ENCODE data around the gene TRIM44.
"Not testable (repeated sequence)": the region's sequence is repeated elsewhere in the genome, so short reads cannot be mapped to it uniquely, and the experiment has no call there.

Gene TRIM44

GRCh38 chr11:35761899-35762298 lies 99.3 kb downstream of the TRIM44 start:
- no peak for DNase-seq

GRCh38 chr11:35763301-35763700 lies 100.7 kb downstream of the TRIM44 start:
- no peak for DNase-seq

GRCh38 chr11:35763765-35764164 lies 101.2 kb downstream of the TRIM44 start:
- no peak for DNase-seq

GRCh38 chr11:35764417-35764816 lies 101.8 kb downstream of the TRIM44 start:
- DNase-seq: no peak

GRCh38 chr11:35765211-35765610 lies 102.6 kb downstream of the TRIM44 start:
- DNase-seq: no peak

GRCh38 chr11:35766651-35767050 lies 104.1 kb downstream of the TRIM44 start:
- DNase-seq: no peak

GRCh38 chr11:35770425-35770824 lies 107.8 kb downstream of the TRIM44 start:
- not testable (repeated sequence) for DNase-seq

- no peak for DNase-seq
Measured at GRCh38 chr11:35771722-35772121, 109.1 kb downstream of the TRIM44 start.

GRCh38 chr11:35777241-35777640 lies 114.7 kb downstream of the TRIM44 start:
- not testable (repeated sequence) for DNase-seq

- not testable (repeated sequence) for DNase-seq
Measured at GRCh38 chr11:35778943-35779342, 116.4 kb downstream of the TRIM44 start.

GRCh38 chr11:35779409-35779808 lies 116.8 kb downstream of the TRIM44 start:
- DNase-seq: no peak

GRCh38 chr11:35780951-35781860 lies 118.6 kb downstream of the TRIM44 start:
- DNase-seq: no peak

- DNase-seq: no peak
Measured at GRCh38 chr11:35781861-35782470, 119.4 kb downstream of the TRIM44 start.

GRCh38 chr11:35783809-35784208 lies 121.2 kb downstream of the TRIM44 start:
- DNase-seq: no peak

- DNase-seq: no peak
Measured at GRCh38 chr11:35784699-35785098, 122.1 kb downstream of the TRIM44 start.

GRCh38 chr11:35785287-35786167 lies 123.0 kb downstream of the TRIM44 start:
- DNase-seq: no peak

GRCh38 chr11:35786188-35786587 lies 123.6 kb downstream of the TRIM44 start:
- DNase-seq: no peak

GRCh38 chr11:35787013-35787504 lies 124.5 kb downstream of the TRIM44 start:
- no peak for DNase-seq

- DNase-seq: no peak
Measured at GRCh38 chr11:35787626-35788025, 125.1 kb downstream of the TRIM44 start.

GRCh38 chr11:35791088-35791958 lies 128.7 kb downstream of the TRIM44 start:
- no peak for DNase-seq

GRCh38 chr11:35792148-35792845 lies 129.7 kb downstream of the TRIM44 start:
- no peak for DNase-seq

GRCh38 chr11:35792846-35793192 lies 130.2 kb downstream of the TRIM44 start:
- DNase-seq: no peak
